Pancreas (tissue), 10 donors: ENCODE data around the gene CRABP1. TPM values are rescaled to one million over a fixed set of nuclear protein-coding genes. Genes with fewer than 3 reads are reported as not detected.

Source experiments
- ATAC-seq, 4 donors: fragments of 200-7000 bp; cut with Tn5 transposase; one replicate each; pipeline versions ENCODE4 v1.8.0 to v1.9.1; 2020; ENCODE audit warnings: mild to moderate bottlenecking in 4 of 4, moderate library complexity in 4 of 4
- DNase-seq, 6 donors: peaks; one replicate each; pipeline ENCODE4 v3.0.0-alpha.2; 2020
- FAIRE-seq: peaks from 2 replicates; lab custom pipeline; 2012; peaks lifted over from hg19 to GRCh38; lab: Jason Lieb, UNC
- H3K27ac ChIP-seq, 4 donors: fragments of 200-600 bp; sonication (generic); 1 replicate in 3 of 4; 2 replicates in 1 of 4; pipeline versions ENCODE4 v1.5.0 to v1.8.0; 2020
- H3K27me3 ChIP-seq, 4 donors: fragments of 200-600 bp; one replicate each; pipeline ENCODE4 v1.8.0; 2021
- H3K36me3 ChIP-seq, 3 donors: fragments of 200-600 bp; sonication (generic) in 1 of 3; one replicate each; pipeline versions ENCODE4 v1.5.0 to v1.8.0; 2020 to 2021
- H3K4me1 ChIP-seq, 3 donors: fragments of 200-600 bp; one replicate each; pipeline ENCODE4 v1.8.0; 2021
- H3K4me3 ChIP-seq, 4 donors: fragments of 200-600 bp; sonication (generic) in 2 of 4; one replicate each; pipeline versions ENCODE4 v1.5.0 to v1.8.0; 2020 to 2021
- H3K9me3 ChIP-seq, 4 donors: fragments of 200-600 bp; one replicate each; pipeline ENCODE4 v1.8.0; 2021
- CTCF ChIP-seq, 4 donors: fragments of 200-600 bp; sonication (generic) in 3 of 4; IDR thresholded peaks; one replicate each; pipeline versions ENCODE4 v1.5.0 to v1.8.0; 2021; ENCODE audit warnings: antibody characterized with exemption in 4 of 4
- WGBS, 2 donors: extraction: QIAGEN DNeasy Blood & Tissue Kit; methylation state at CpG; one replicate each; pipeline ENCODE4 v1.1.7; 2013; 5-methylcytosine and 5-hydroxymethylcytosine counted together
- intact Hi-C, 3 donors: fragments of 100-400 bp; cut with DNase I; formaldehyde crosslinking; loops; one replicate each; pipeline versions ENCODE4 v1.11.1 to v1.14.2; 2022
- polyA plus RNA-seq, 2 donors: library from polyadenylated mRNA; stranded (reverse); fragments of 200-250 nt; gene quantifications; one replicate each; pipeline ENCODE4 v1.2.3, GENCODE V29; 2013
- total RNA-seq, 6 donors: library from RNA; stranded (reverse); fragmentation: NEBNext Ultra II Directional in 4 of 6; extraction: Animal tissue kit (Norgen Biotek cat#: 25700) in 4 of 6; gene quantifications; one replicate each; pipeline versions ENCODE4 v1.2.1 to v1.2.4, GENCODE V29; 2021 to 2023
- donor health status: healthy with polysubstance abuse.
- donor health status: DM: no; HTN: no; CAD: no; lungs with moderate emphysema.
- donor health status: DM: no; HTN: no; CAD: no.
- donor health status: control.
- donor health status: control.
- donor health status: Bipolar disorder and iron deficiency.
- donor health status: DM: yes; HTN: yes; CAD: no.
- donor health status: DM: no; HTN: no; CAD: no.
- donor health status: DM: no; HTN: no; CAD: no.
- donor health status: DM: yes; HTN: yes; CAD: no.

The CRABP1 gene
- total and polyA plus RNA-seq, 8 donors: 0.20 to 11.8 (median 0.37) TPM; not detected in 3

DNA sequence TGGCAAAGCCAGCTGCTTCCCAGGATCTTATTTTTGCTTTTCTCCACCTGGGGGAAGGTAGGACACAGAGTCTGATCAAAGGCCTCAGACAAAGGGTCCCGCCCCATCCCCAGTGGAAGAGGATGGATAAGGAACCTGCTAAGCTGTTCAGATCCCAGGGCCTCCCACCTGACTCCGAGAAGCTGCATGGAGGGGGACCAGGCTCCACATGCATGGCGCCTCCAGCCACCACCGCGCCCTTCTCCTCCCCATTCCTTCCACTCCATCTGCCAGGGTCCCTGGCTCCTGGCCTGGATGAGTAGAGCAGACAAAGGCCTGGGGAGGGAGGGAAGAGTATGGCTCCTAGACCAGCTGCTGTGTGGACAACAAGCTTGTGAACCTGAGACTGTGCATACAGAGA is 20.0 kb upstream of the CRABP1 start:
- Histone ChIP-seq H3K9me3 (no peaks in the 10 kb centered on the region), H3K27me3 (no peaks in the 10 kb centered on the region), H3K27ac (no peak overlapping the region), H3K4me1 (no peaks in the 10 kb centered on the region), H3K36me3 (no peaks in the 10 kb centered on the region), H3K4me3 (no peak overlapping the region)
- FAIRE-seq: no peak
- WGBS, 2 donors: 80 to 88% methylated on average over 5 of the region's 5 CpGs
- ATAC-seq: no peak
- DNase-seq: no peak
- intact Hi-C loops: no loop called here
- TF ChIP-seq CTCF (IDR thresholded peaks at IDR 0.05): no peak

DNA sequence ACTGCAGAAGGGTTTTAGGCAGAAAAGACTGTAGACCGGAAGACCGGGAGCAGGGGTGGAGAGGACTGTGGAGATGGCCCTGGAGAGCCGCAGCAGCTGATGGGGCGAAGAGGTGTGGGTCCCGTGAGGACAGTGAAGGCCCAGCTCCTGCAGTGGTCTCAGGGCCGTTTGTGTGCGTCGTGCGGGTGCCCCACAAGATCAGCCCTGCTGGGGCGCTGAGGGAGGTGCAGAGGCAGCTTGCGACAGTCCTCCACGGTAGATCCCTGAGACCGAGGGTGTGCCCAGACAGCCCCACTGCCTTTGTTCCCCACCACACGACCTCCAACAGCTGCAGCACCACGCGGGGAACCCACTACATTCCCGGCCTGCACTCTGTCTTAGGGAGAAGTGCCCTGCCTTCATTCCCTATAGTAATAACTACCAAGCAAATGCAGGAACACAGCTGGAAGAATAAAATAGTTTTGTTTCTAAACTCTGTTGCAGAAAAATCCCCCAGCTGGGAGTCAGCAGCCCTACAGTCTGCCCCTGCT is 19.0 kb upstream of the CRABP1 start:
- no peaks in the 10 kb centered on the region for H3K36me3 ChIP-seq
- H3K27ac ChIP-seq: no peak overlapping the region
- intact Hi-C loops: no loop called here
- no peak for FAIRE-seq
- no peak overlapping the region for H3K4me3 ChIP-seq
- 71 to 75% methylated on average over 17 of the region's 17 CpGs for WGBS, 2 donors
- H3K9me3 ChIP-seq: no peaks in the 10 kb centered on the region
- no peaks in the 10 kb centered on the region for H3K27me3 ChIP-seq
- DNase-seq: no peak
- no peak for ATAC-seq
- no peak for TF ChIP-seq CTCF (IDR thresholded peaks at IDR 0.05)
- H3K4me1 ChIP-seq: no peaks in the 10 kb centered on the region

DNA sequence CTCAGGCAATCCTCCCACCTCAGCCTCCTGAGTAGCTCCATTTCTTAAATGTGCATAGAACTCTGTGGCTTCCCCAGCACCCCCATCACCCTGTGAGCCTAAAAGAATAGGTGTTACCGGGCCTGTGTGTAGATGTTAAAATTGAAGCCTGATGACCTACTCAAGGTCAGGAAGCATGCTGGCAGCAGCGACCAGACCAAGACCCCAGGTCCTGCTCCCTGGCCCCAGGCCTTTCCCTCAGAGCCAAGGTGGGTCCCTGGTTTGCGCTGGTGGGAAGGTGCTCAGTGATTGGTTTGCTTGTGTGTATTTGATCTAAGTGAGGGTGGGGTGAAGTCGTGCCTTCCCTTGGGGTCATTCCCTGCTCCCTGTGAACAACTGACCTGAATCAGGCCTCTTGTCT is 18.4 kb upstream of the CRABP1 start:
- FAIRE-seq: no peak
- no peak overlapping the region for H3K4me3 ChIP-seq
- WGBS, 2 donors: 58 to 75% methylated on average over 4 of the region's 4 CpGs
- H3K9me3 ChIP-seq: no peaks in the 10 kb centered on the region
- intact Hi-C loops: no loop called here
- no peaks in the 10 kb centered on the region for H3K27me3 ChIP-seq
- TF ChIP-seq CTCF (IDR thresholded peaks at IDR 0.05): no peak
- ATAC-seq: no peak
- no peaks in the 10 kb centered on the region for H3K36me3 ChIP-seq
- peak in 1 of 6 donors; percentile 35 for DNase-seq
- H3K27ac ChIP-seq: no peak overlapping the region
- no peaks in the 10 kb centered on the region for H3K4me1 ChIP-seq

DNA sequence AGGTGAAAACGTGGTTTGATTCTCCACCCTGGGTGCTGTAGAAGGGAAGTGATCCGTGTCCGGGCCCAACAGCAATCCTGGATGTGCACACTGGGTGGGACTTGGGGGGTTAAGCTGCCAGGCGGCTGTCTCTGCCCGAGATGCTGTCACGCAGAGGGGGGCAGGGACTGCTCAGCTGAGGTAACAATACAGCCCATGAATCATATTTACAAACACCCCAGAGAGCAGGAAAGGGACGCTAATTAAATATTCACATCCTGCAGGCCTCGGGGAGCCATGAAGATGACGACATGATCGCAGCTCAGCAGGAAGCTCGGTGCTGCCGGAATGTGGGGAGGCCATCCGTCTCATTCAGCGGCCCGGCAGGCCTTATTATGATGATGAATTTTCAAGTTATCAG is 17.9 kb upstream of the CRABP1 start:
- no peaks in the 10 kb centered on the region for H3K27me3 ChIP-seq
- WGBS, 2 donors: 61 to 67% methylated on average over 15 of the region's 15 CpGs
- TF ChIP-seq CTCF (IDR thresholded peaks at IDR 0.05): no peak
- H3K27ac ChIP-seq: no peak overlapping the region
- H3K4me1 ChIP-seq: no peaks in the 10 kb centered on the region
- no peak for DNase-seq
- intact Hi-C loops: no loop called here
- H3K9me3 ChIP-seq: no peaks in the 10 kb centered on the region
- H3K4me3 ChIP-seq: no peak overlapping the region
- no peaks in the 10 kb centered on the region for H3K36me3 ChIP-seq
- ATAC-seq: no peak
- no peak for FAIRE-seq

- DNase-seq (no peak), FAIRE-seq (no peak), ATAC-seq (peak in 1 of 4 donors; percentile 17)
- 65 to 71% methylated on average over 19 of the region's 19 CpGs for WGBS, 2 donors
- H3K9me3 ChIP-seq: no peaks in the 10 kb centered on the region
- no peak overlapping the region for H3K4me3 ChIP-seq
- no peak for TF ChIP-seq CTCF (IDR thresholded peaks at IDR 0.05)
- no peaks in the 10 kb centered on the region for H3K4me1 ChIP-seq
- no peaks in the 10 kb centered on the region for H3K27me3 ChIP-seq
- intact Hi-C loops: no loop called here
- H3K36me3 ChIP-seq: no peaks in the 10 kb centered on the region
- no peak overlapping the region for H3K27ac ChIP-seq
These were observed 17.2 kb upstream of the CRABP1 start for GRCh38 chr15:78322724-78323521.
